GM23248 (cell line): ENCODE data around the gene LMF2. TPM values are rescaled to one million over a fixed set of nuclear protein-coding genes. Genes with fewer than 3 reads are reported as not detected.

Experiments used
- DNase-seq: peaks from one replicate; pipeline ENCODE4 v3.0.0-alpha.2; 2015
- H2AFZ ChIP-seq: fragments of 200-600 bp; sonication (generic); 2 replicates; pipeline ENCODE4 v1.6.1; 2016; ENCODE audit warnings: antibody characterized with exemption
- H3F3A ChIP-seq: fragments of 200-600 bp; sonication (generic); 2 replicates; pipeline ENCODE4 v1.6.1; 2016; ENCODE audit warnings: mild to moderate bottlenecking, antibody characterized with exemption, mixed run types; ENCODE audit not compliant: insufficient read depth
- H3K27ac ChIP-seq: fragments of 200-600 bp; sonication (generic); 2 replicates; pipeline ENCODE4 v1.5.1; 2016; ENCODE audit warnings: mild to moderate bottlenecking
- H3K27me3 ChIP-seq: fragments of 200-600 bp; sonication (generic); replicated peaks from 2 replicates; pipeline ENCODE4 v1.6.1; 2016; ENCODE audit warnings: mild to moderate bottlenecking; ENCODE audit not compliant: insufficient read depth
- H3K36me3 ChIP-seq: fragments of 200-600 bp; sonication (generic); 2 replicates; pipeline ENCODE4 v1.6.1; 2016; ENCODE audit warnings: low read depth, mild to moderate bottlenecking
- H3K4me1 ChIP-seq: fragments of 200-600 bp; sonication (generic); 2 replicates; pipeline ENCODE4 v1.6.1; 2016; ENCODE audit warnings: mild to moderate bottlenecking; ENCODE audit not compliant: insufficient read depth
- H3K4me2 ChIP-seq: fragments of 200-600 bp; sonication (generic); one replicate; pipeline ENCODE4 v1.6.1; 2016; ENCODE audit warnings: mild to moderate bottlenecking; ENCODE audit not compliant: unreplicated experiment
- H3K4me3 ChIP-seq: fragments of 200-600 bp; sonication (generic); 2 replicates; pipeline ENCODE4 v1.5.1; 2016; ENCODE audit warnings: mild to moderate bottlenecking
- H3K79me2 ChIP-seq: fragments of 200-600 bp; sonication (generic); 2 replicates; pipeline ENCODE4 v1.6.1; 2016; ENCODE audit warnings: mild to moderate bottlenecking; ENCODE audit not compliant: insufficient read depth
- H3K9ac ChIP-seq: fragments of 200-600 bp; sonication (generic); 2 replicates; pipeline ENCODE4 v1.6.1; 2016; ENCODE audit warnings: mild to moderate bottlenecking
- H3K9me2 ChIP-seq: fragments of 200-600 bp; sonication (generic); 2 replicates; pipeline ENCODE4 v1.6.1; 2016; ENCODE audit warnings: mixed run types, mild to moderate bottlenecking, moderate library complexity; ENCODE audit not compliant: insufficient read depth
- H3K9me3 ChIP-seq: fragments of 200-600 bp; sonication (generic); one replicate; pipeline ENCODE4 v1.6.1; 2017; ENCODE audit warnings: low read depth
- H4K20me1 ChIP-seq: fragments of 200-600 bp; sonication (generic); 2 replicates; pipeline ENCODE4 v1.6.0; 2016; ENCODE audit not compliant: insufficient read depth
- EZH2 ChIP-seq: fragments of 200-600 bp; sonication (generic); IDR thresholded peaks from 2 replicates; pipeline ENCODE4 v1.6.1; 2018; ENCODE audit warnings: antibody characterized with exemption, mild to moderate bottlenecking; ENCODE audit not compliant: insufficient read depth, poor library complexity, severe bottlenecking
- EZH2phosphoT487 ChIP-seq: fragments of 200-600 bp; sonication (generic); IDR thresholded peaks from 2 replicates; pipeline ENCODE4 v1.6.1; 2018; ENCODE audit warnings: antibody characterized with exemption, moderate library complexity, mild to moderate bottlenecking, low read depth; ENCODE audit not compliant: insufficient read depth
- WGBS, 2 experiments: methylation state at CpG; one replicate each; pipeline ENCODE4 v1.1.6; 2015 to 2017; ENCODE audit warnings: low lambda C conversion rate in 2 of 2, low coverage in 1 of 2; ENCODE audit errors: missing lambda C conversion rate in 2 of 2; 5-methylcytosine and 5-hydroxymethylcytosine counted together
- in situ Hi-C: fragments of 300-500 bp; cut with MboI; formaldehyde crosslinking; loops from 2 replicates; pipeline ENCODE4 v1.15.0; 2020
- polyA plus RNA-seq: library from polyadenylated mRNA; unstranded; fragments of >200 nt; fragmentation: Nextera tagmentation; extraction: Ambion mirVana; gene quantifications from 2 replicates; pipeline ENCODE4 v1.2.1, GENCODE V29; 2016
- total RNA-seq: library from RNA; depleted of rRNA; stranded (reverse); fragments of >200 nt; shearing (Covaris generic); gene quantifications from 2 replicates; pipeline ENCODE4 v1.2.3, GENCODE V29; 2014

Gene LMF2
- total and polyA plus RNA-seq, 2 experiments from 2014 or later: 95.0 to 101 TPM

DNA sequence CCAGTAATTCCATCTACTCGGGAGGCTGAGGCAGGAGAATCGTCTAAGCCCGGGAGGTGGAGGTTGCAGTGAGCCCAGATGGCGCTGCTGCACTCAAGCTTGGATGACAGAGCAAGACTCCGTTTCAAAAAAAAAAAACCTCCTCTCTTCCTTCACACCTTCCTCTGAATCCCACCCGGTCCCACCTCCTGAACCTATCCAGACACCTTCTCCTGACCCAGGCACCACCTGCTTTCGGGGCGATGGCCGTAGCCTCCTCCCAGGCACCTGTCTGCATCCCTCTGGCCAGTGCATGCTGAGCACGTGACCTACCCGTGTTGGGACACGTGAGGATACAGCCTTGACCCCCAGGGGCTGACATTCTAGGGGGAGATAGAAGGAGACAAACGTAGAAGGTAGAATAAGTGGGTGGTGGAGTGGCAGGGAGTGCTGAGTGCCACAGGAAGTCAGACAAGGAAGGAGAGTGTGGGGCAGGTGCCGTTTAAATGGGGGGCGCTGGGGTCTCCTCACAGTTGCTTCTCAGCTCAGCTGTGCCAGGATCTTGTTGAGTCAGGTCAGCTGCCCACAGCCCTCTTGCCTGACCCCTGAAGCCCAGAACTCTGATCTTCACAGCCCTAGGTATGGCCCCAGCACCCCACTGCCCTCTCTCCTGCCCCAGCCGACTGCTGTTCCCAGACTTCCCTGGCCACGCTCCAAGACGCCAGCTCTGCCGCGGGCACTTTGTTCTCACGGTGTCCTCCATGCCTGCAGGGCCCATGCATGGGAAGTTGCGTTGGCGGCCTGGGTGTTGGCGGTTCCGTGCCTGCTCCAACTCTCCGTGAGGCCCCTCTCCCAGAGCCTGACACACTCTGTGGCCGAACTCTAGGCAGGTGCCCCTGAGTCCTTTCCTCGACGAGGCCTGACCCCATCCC lies 22.0 kb downstream of the LMF2 start:
- peaks cover 4% of the 10 kb centered on the region; the same call in 1 of the 2 replicates for H3K79me2 ChIP-seq
- no peaks in the 10 kb centered on the region for H4K20me1 ChIP-seq
- no peaks in the 10 kb centered on the region for H3K9me2 ChIP-seq
- H3K4me3 ChIP-seq: no peak overlapping the region
- WGBS, 2 experiments: 59 to 65% methylated on average over 28 to 29 of the region's 29 CpGs
- peak; percentile 43 for DNase-seq
- H3K27me3 ChIP-seq: no peaks in the 10 kb centered on the region
- no peaks in the 10 kb centered on the region for H3K9me3 ChIP-seq
- no peak overlapping the region for H3K27ac ChIP-seq
- no peaks in the 10 kb centered on the region for H3F3A ChIP-seq
- H3K4me2 ChIP-seq: no peak overlapping the region
- 0 out of 2 replicates have a peak, but pooled peaks cover 3% of the 10 kb centered on the region for H3K4me1 ChIP-seq
- TF ChIP-seq EZH2phosphoT487 (no peak), EZH2 (no peak)
- in situ Hi-C loops: no loop called here
- no peak overlapping the region for H3K9ac ChIP-seq
- H3K36me3 ChIP-seq: no peaks in the 10 kb centered on the region
- H2AFZ ChIP-seq: no peak overlapping the region

- 86 to 94% methylated on average over 23 to 31 of the region's 31 CpGs for WGBS, 2 experiments
- Histone ChIP-seq H2AFZ (no peak overlapping the region), H3K9ac (no peak overlapping the region), H3K27me3 (no peaks in the 10 kb centered on the region), H3K4me2 (no peak overlapping the region), H3F3A (no peaks in the 10 kb centered on the region), H3K4me3 (no peak overlapping the region), H3K36me3 (no peaks in the 10 kb centered on the region), H3K4me1 (0 out of 2 replicates have a peak, but pooled peaks cover 3% of the 10 kb centered on the region), H4K20me1 (no peaks in the 10 kb centered on the region), H3K27ac (no peak overlapping the region), H3K9me3 (no peaks in the 10 kb centered on the region), H3K79me2 (peaks cover 4% of the 10 kb centered on the region; the same call in 1 of the 2 replicates), H3K9me2 (no peaks in the 10 kb centered on the region)
- no peak for DNase-seq
- in situ Hi-C loops: no loop called here
- no peak for TF ChIP-seq EZH2
- no peak for TF ChIP-seq EZH2phosphoT487
Measured at GRCh38 chr22:50483977-50484853, 23.3 kb downstream of the LMF2 start.

GRCh38 chr22:50483556-50483955 lies 23.9 kb downstream of the LMF2 start:
- peaks cover 4% of the 10 kb centered on the region; the same call in 1 of the 2 replicates for H3K79me2 ChIP-seq
- no peak overlapping the region for H3K4me2 ChIP-seq
- 0 out of 2 replicates have a peak, but pooled peaks cover 3% of the 10 kb centered on the region for H3K4me1 ChIP-seq
- H3K9me3 ChIP-seq: no peaks in the 10 kb centered on the region
- no peak overlapping the region for H3K4me3 ChIP-seq
- 83 to 92% methylated on average over 5 to 7 of the region's 8 CpGs for WGBS, 2 experiments
- DNase-seq: no peak
- no peak overlapping the region for H2AFZ ChIP-seq
- TF ChIP-seq EZH2phosphoT487: no peak
- TF ChIP-seq EZH2: no peak
- no peaks in the 10 kb centered on the region for H3K27me3 ChIP-seq
- H3K27ac ChIP-seq: no peak overlapping the region
- no peaks in the 10 kb centered on the region for H4K20me1 ChIP-seq
- H3K9me2 ChIP-seq: no peaks in the 10 kb centered on the region
- H3K9ac ChIP-seq: no peak overlapping the region
- in situ Hi-C loops: no loop called here
- no peaks in the 10 kb centered on the region for H3F3A ChIP-seq
- H3K36me3 ChIP-seq: no peaks in the 10 kb centered on the region

DNA sequence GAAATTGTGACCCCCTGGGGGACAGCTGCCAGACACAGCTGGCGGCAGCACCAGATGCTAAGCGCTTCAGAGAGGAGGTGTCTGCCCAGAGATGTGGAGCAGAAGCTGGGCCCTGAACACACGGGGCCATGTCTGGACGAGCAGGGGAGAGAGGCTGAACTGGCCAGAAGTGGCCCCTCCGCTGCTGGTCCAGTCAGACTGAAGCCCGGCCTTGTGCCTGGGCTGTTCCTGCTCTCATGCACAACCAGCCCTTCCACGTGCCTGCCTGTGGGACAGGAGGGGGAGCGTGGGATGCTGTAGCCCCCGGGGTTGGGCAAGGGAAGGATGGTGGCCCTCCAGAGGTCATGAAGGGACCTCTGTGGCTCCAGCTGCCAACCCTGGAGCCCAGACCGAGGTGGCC lies 24.4 kb downstream of the LMF2 start:
- Histone ChIP-seq H4K20me1 (no peaks in the 10 kb centered on the region), H3K36me3 (no peaks in the 10 kb centered on the region), H3K27ac (no peak overlapping the region), H3K4me3 (peak overlapping the region; percentile 84), H3K9me2 (no peaks in the 10 kb centered on the region), H2AFZ (no peak overlapping the region), H3K27me3 (no peaks in the 10 kb centered on the region), H3K79me2 (peaks cover 4% of the 10 kb centered on the region; the same call in 1 of the 2 replicates), H3F3A (no peaks in the 10 kb centered on the region), H3K9ac (no peak overlapping the region), H3K4me1 (0 out of 2 replicates have a peak, but pooled peaks cover 3% of the 10 kb centered on the region), H3K4me2 (no peak overlapping the region), H3K9me3 (no peaks in the 10 kb centered on the region)
- TF ChIP-seq EZH2 (no peak), EZH2phosphoT487 (no peak)
- no peak for DNase-seq
- WGBS, 2 experiments: 82% methylated on average over 7 to 10 of the region's 10 CpGs
- in situ Hi-C loops: no loop called here
